SU-DHL-6 (cell line): ENCODE data around the gene P3H2.

Experiments used
- H2AFZ ChIP-seq: fragments of 200-600 bp; sonication (generic); 2 replicates; pipeline ENCODE4 v1.6.1; 2014; ENCODE audit warnings: low read depth, mild to moderate bottlenecking, moderate library complexity, mixed read lengths, antibody characterized with exemption, low read length; ENCODE audit not compliant: severe bottlenecking
- H3F3A ChIP-seq: fragments of 200-600 bp; shearing (Covaris generic); 2 replicates; pipeline ENCODE4 v1.6.0; 2016; ENCODE audit warnings: antibody characterized with exemption, mild to moderate bottlenecking; ENCODE audit not compliant: insufficient read depth
- H3K27ac ChIP-seq: fragments of 200-600 bp; sonication (generic); 2 replicates; pipeline ENCODE4 v1.5.1; 2016; ENCODE audit warnings: low read depth, mild to moderate bottlenecking, low read length, moderate library complexity, mixed read lengths
- H3K27me3 ChIP-seq: fragments of 200-600 bp; sonication (generic), shearing (Covaris generic); 2 replicates; pipeline ENCODE4 v1.6.0; 2014; ENCODE audit warnings: mild to moderate bottlenecking, low read length
- H3K36me3 ChIP-seq: fragments of 200-600 bp; sonication (generic); 2 replicates; pipeline ENCODE4 v1.6.1; 2014; ENCODE audit warnings: mild to moderate bottlenecking, low read length, mixed read lengths
- H3K4me2 ChIP-seq: fragments of 300-600, 200-600 bp; shearing (Covaris generic), sonication (generic); 2 replicates; pipeline ENCODE4 v1.6.0; 2014; ENCODE audit warnings: low read length, low read depth, mild to moderate bottlenecking; ENCODE audit not compliant: poor library complexity, severe bottlenecking
- H3K4me3 ChIP-seq: fragments of 200-600 bp; sonication (generic); 2 replicates; pipeline ENCODE4 v1.5.1; 2014; ENCODE audit warnings: antibody characterized with exemption, low read length, mild to moderate bottlenecking, mixed read lengths; ENCODE audit not compliant: insufficient read depth, poor library complexity, severe bottlenecking
- H3K79me2 ChIP-seq: fragments of 200-600 bp; sonication (generic); 2 replicates; pipeline ENCODE4 v1.6.1; 2014; ENCODE audit warnings: mild to moderate bottlenecking, low read length, moderate library complexity; ENCODE audit not compliant: insufficient read depth
- H3K9ac ChIP-seq: fragments of 200-600 bp; sonication (generic); 2 replicates; pipeline ENCODE4 v1.7.0; 2014; ENCODE audit warnings: mild to moderate bottlenecking, low read length
- H3K9me2 ChIP-seq: fragments of 200-600 bp; sonication (generic); replicated peaks from 2 replicates; pipeline ENCODE4 v1.6.1; 2014; ENCODE audit warnings: low read length; ENCODE audit not compliant: insufficient read depth
- H3K9me3 ChIP-seq: fragments of 200-600 bp; sonication (generic); 2 replicates; pipeline ENCODE4 v1.6.1; 2014; ENCODE audit warnings: low read length, mixed read lengths; ENCODE audit not compliant: insufficient read depth
- H4K20me1 ChIP-seq: fragments of 200-600 bp; sonication (generic); 2 replicates; pipeline ENCODE4 v1.6.1; 2014; ENCODE audit warnings: low read depth, mild to moderate bottlenecking, antibody characterized with exemption, low read length, moderate library complexity, mixed read lengths
- EZH2phosphoT487 ChIP-seq: fragments of 200-600 bp; sonication (generic), shearing (Covaris generic); conservative IDR thresholded peaks from 2 replicates; pipeline ENCODE4 v1.6.1; 2018; ENCODE audit warnings: mild to moderate bottlenecking, antibody characterized with exemption, low read length, moderate library complexity, mixed read lengths
- TF ChIP-seq, protein P1 (sequence below): fragments of 200-600 bp; sonication (generic); IDR thresholded peaks from one replicate; pipeline ENCODE4 v1.5.1; 2017; ENCODE audit warnings: antibody characterized with exemption, mild to moderate bottlenecking, low read length, moderate library complexity; ENCODE audit not compliant: insufficient read depth, poor library complexity, severe bottlenecking

Gene P3H2

DNA sequence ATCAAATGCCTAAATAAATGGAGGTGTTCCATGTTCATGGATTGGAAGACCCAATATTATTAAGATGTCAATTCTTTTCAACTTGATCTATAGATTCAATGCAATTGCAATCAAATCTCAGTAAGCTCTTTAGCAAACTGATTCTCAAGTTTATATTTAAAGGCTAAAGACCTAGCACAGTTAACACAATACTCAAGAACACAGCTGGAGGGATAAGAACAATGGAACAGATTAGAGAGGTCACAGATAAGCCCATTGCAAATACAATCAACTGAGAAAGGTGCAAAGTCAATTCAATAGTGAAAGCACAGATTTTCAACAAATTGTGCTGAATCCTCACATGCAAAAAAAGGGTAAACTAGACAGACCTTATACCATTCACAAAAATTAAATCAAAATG, 198.9 kb downstream of the P3H2 start:
- no peaks in the 10 kb centered on the region for H4K20me1 ChIP-seq
- no peak overlapping the region for H3K4me3 ChIP-seq
- H3K27me3 ChIP-seq, result no peaks in the 10 kb centered on the region
- H3K27ac ChIP-seq, result no peak overlapping the region
- H3K4me2 ChIP-seq, result no peak overlapping the region
- no peak overlapping the region for H3K9ac ChIP-seq
- H3F3A ChIP-seq, result no peaks in the 10 kb centered on the region
- no peaks in the 10 kb centered on the region for H3K36me3 ChIP-seq
- H3K9me2 ChIP-seq, result no peaks in the 10 kb centered on the region
- H3K9me3 ChIP-seq, result no peaks in the 10 kb centered on the region
- TF ChIP-seq, protein P1, sequence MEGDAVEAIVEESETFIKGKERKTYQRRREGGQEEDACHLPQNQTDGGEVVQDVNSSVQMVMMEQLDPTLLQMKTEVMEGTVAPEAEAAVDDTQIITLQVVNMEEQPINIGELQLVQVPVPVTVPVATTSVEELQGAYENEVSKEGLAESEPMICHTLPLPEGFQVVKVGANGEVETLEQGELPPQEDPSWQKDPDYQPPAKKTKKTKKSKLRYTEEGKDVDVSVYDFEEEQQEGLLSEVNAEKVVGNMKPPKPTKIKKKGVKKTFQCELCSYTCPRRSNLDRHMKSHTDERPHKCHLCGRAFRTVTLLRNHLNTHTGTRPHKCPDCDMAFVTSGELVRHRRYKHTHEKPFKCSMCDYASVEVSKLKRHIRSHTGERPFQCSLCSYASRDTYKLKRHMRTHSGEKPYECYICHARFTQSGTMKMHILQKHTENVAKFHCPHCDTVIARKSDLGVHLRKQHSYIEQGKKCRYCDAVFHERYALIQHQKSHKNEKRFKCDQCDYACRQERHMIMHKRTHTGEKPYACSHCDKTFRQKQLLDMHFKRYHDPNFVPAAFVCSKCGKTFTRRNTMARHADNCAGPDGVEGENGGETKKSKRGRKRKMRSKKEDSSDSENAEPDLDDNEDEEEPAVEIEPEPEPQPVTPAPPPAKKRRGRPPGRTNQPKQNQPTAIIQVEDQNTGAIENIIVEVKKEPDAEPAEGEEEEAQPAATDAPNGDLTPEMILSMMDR, result no peak
- no peak for TF ChIP-seq EZH2phosphoT487
- no peaks in the 10 kb centered on the region for H3K79me2 ChIP-seq
- no peak overlapping the region for H2AFZ ChIP-seq

DNA sequence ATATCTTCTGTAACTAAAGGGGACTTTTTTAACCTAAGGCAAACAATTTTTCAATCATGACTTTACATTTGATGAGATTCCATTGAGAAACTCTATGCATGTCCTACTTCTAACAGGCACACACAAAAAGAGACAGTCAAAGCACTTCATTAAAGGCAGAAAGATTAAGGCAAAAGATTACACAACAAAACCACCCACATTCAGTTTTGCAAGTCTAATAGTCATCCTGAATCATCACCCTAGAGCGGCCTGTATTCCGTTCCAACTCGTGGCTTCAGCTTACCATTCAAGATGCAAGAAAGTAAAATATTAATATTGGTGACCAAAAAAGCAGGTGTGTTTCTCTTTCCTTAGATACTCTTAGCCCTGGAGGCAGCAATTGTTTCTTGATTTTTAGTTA, 205.9 kb downstream of the P3H2 start:
- TF ChIP-seq EZH2phosphoT487, result no peak
- TF ChIP-seq, protein P1, result no peak
- Histone ChIP-seq H3K9me3 (no peaks in the 10 kb centered on the region), H2AFZ (no peak overlapping the region), H3K79me2 (no peaks in the 10 kb centered on the region), H3K27ac (no peak overlapping the region), H3K9ac (no peak overlapping the region), H3K27me3 (no peaks in the 10 kb centered on the region), H3F3A (no peaks in the 10 kb centered on the region), H3K9me2 (no peaks in the 10 kb centered on the region), H4K20me1 (no peaks in the 10 kb centered on the region), H3K36me3 (no peaks in the 10 kb centered on the region), H3K4me3 (no peak overlapping the region), H3K4me2 (no peak overlapping the region)

DNA sequence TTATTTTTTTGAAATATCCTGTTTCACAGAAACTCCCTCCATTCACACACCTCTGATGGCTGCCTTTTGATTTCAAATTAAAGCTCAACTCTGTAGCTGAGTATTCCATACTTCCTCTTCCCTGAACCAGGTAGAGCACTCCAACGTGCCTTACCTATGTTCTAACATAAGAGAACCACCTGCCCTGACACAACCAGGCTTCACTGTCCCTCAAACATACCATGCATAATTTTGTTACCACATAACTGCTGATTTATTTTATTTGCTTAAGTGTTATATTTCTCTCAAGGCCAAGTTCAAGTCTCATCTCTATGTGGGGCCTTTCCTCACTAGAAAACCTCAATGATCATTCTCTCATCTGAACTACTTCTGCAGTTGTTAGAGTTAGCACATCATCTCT, 209.7 kb downstream of the P3H2 start:
- TF ChIP-seq EZH2phosphoT487, result no peak
- TF ChIP-seq, protein P1, result no peak
- Histone ChIP-seq H3K36me3 (no peaks in the 10 kb centered on the region), H3K9ac (no peak overlapping the region), H3K4me2 (no peak overlapping the region), H3K4me3 (no peak overlapping the region), H4K20me1 (no peaks in the 10 kb centered on the region), H3K27me3 (no peaks in the 10 kb centered on the region), H3K27ac (no peak overlapping the region), H3F3A (no peaks in the 10 kb centered on the region), H2AFZ (no peak overlapping the region), H3K9me3 (no peaks in the 10 kb centered on the region), H3K9me2 (no peaks in the 10 kb centered on the region), H3K79me2 (no peaks in the 10 kb centered on the region)
